Measurements from ENCODE around the gene RANBP17. TPM values are rescaled to one million over a fixed set of nuclear protein-coding genes. Genes with fewer than 3 reads are reported as not detected.

The RANBP17 gene
- total and polyA plus RNA-seq, 9 of the 15 experiments (the other 6 are each of a cell fraction or from before 2014, with no cell fraction given): not detected

GRCh38 chr5:171142617-171143016 is 280.8 kb downstream of the RANBP17 start:
- no TSS peak for BruUV-seq (replicated peaks)
- H4K20me1 ChIP-seq (replicated peaks; ENCODE audit: control insufficient read depth, insufficient read depth, low read length): no peaks in the 10 kb centered on the region
- no peaks in the 10 kb centered on the region for H3K27me3 ChIP-seq (ENCODE audit: control insufficient read depth in 2 of 2, insufficient read depth in 2 of 2, low read length in 2 of 2)
- intact Hi-C loops (cut with micrococcal nuclease): no loop called here
- no peaks in the 10 kb centered on the region for H3K9me1 ChIP-seq (ENCODE audit: control insufficient read depth, insufficient read depth, low read length)
- no peak overlapping the region for H3K9ac ChIP-seq (ENCODE audit: insufficient read depth in 1 of 2, low read depth in 2 of 2, low read length in 2 of 2)
- ATAC-seq: no peak
- H2AFZ ChIP-seq (ENCODE audit: low read depth, low read length): no peak overlapping the region
- DNase-seq (ENCODE audit: extremely low read depth in 1 of 4, low spot score in 3 of 4): no peak
- ChIA-PET CTCF (ENCODE audit: low intra/inter-chr PET ratio) (no interaction called here), POLR2A (interaction anchor here (0.6 kb wide), 1 partner anchor 10 kb away, joined by 4 read pairs; no protein-coding TSS in a partner anchor)
- no peak overlapping the region for H3K4me3 ChIP-seq
- no peak overlapping the region for H3K27ac ChIP-seq (ENCODE audit: extremely low read depth, low read depth, low read length)
- in situ Hi-C loops (cut with MboI): no loop called here
- H3K36me3 ChIP-seq (ENCODE audit: control insufficient read depth, insufficient read depth, low read length): no peaks in the 10 kb centered on the region
- no peak for TF ChIP-seq CHCHD3 (CRISPR knock-in tag; IDR thresholded peaks at IDR 0.05)
- no peak for TF ChIP-seq ZKSCAN8 (CRISPR knock-in tag; IDR thresholded peaks at IDR 0.05)
- no peak for TF ChIP-seq ZNF696 (CRISPR knock-in tag; conservative IDR thresholded peaks at IDR 0.05)
- TF ChIP-seq, protein P1, sequence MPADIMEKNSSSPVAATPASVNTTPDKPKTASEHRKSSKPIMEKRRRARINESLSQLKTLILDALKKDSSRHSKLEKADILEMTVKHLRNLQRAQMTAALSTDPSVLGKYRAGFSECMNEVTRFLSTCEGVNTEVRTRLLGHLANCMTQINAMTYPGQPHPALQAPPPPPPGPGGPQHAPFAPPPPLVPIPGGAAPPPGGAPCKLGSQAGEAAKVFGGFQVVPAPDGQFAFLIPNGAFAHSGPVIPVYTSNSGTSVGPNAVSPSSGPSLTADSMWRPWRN (IDR thresholded peaks at IDR 0.05; ENCODE audit: low read depth): no peak
- TF ChIP-seq NEUROD1 (IDR thresholded peaks at IDR 0.05; ENCODE audit: borderline replicate concordance, low read depth, low read length, partially characterized antibody): no peak
- TF ChIP-seq, protein P2, sequence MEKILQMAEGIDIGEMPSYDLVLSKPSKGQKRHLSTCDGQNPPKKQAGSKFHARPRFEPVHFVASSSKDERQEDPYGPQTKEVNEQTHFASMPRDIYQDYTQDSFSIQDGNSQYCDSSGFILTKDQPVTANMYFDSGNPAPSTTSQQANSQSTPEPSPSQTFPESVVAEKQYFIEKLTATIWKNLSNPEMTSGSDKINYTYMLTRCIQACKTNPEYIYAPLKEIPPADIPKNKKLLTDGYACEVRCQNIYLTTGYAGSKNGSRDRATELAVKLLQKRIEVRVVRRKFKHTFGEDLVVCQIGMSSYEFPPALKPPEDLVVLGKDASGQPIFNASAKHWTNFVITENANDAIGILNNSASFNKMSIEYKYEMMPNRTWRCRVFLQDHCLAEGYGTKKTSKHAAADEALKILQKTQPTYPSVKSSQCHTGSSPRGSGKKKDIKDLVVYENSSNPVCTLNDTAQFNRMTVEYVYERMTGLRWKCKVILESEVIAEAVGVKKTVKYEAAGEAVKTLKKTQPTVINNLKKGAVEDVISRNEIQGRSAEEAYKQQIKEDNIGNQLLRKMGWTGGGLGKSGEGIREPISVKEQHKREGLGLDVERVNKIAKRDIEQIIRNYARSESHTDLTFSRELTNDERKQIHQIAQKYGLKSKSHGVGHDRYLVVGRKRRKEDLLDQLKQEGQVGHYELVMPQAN (IDR thresholded peaks at IDR 0.05; ENCODE audit: borderline replicate concordance): no peak
- TF ChIP-seq BRD9 (IDR thresholded peaks at IDR 0.05; ENCODE audit: low read depth, partially characterized antibody): no peak
- no peak overlapping the region for H3K4me2 ChIP-seq (ENCODE audit: insufficient read depth, low read length)
- H3K4me1 ChIP-seq (replicated peaks in 1 of 2; ENCODE audit: control insufficient read depth in 2 of 2, insufficient read depth in 2 of 2, low read length in 2 of 2): no peaks in the 10 kb centered on the region
- H3K79me2 ChIP-seq (ENCODE audit: control insufficient read depth, insufficient read depth, low read length): no peaks in the 10 kb centered on the region
- FAIRE-seq: no peak
- no peaks in the 10 kb centered on the region for H3K9me3 ChIP-seq (replicated peaks; ENCODE audit: control insufficient read depth, insufficient read depth, low read depth, low read length)

Measured in K562 (cell line).